H1 (cell line): ENCODE measurements around the gene GJE1. TPM values are rescaled to one million over a fixed set of nuclear protein-coding genes. Genes with fewer than 3 reads are reported as not detected.

ENCODE experiments used
- CTCF ChIA-PET: fragments of 300-600 bp; sonication (Branson Sonifier 250); formaldehyde crosslinking; loops from one replicate; lab custom pipeline; 2021; ENCODE audit not compliant: partially characterized antibody; lab: Charles Lee
- POLR2A ChIA-PET: fragments of 300-600 bp; sonication (Branson Sonifier 250); formaldehyde crosslinking; loops from one replicate; lab custom pipeline; 2021; ENCODE audit warnings: inconsistent platforms; ENCODE audit not compliant: partially characterized antibody; lab: Charles Lee
- DNase-seq, 2 experiments: peaks; one replicate each; pipeline versions ENCODE4 v3.0.0 to v3.0.0-alpha.2; 2010 to 2022; ENCODE audit warnings: low spot score in 2 of 2, low read depth in 1 of 2, mixed read lengths in 1 of 2
- FAIRE-seq: peaks from 2 replicates; lab custom pipeline; 2011; peaks lifted over from hg19 to GRCh38; lab: Jason Lieb, UNC
- H2AFZ ChIP-seq: 2 replicates; pipeline ENCODE4 v1.8.1; 2012; ENCODE audit warnings: low read length, inconsistent platforms
- H2AK5ac ChIP-seq: 2 replicates; pipeline ENCODE4 v1.6.1; 2013; ENCODE audit warnings: low read depth, low read length
- H2BK120ac ChIP-seq: replicated peaks from 2 replicates; pipeline ENCODE3; 2013; ENCODE audit warnings: low read depth, low read length, inconsistent platforms
- H2BK12ac ChIP-seq: 2 replicates; pipeline ENCODE4 v1.6.1; 2013; ENCODE audit warnings: low read depth, low read length
- H2BK15ac ChIP-seq: 2 replicates; pipeline ENCODE4 v1.6.1; 2013; ENCODE audit warnings: low read length
- H2BK20ac ChIP-seq: 2 replicates; pipeline ENCODE4 v1.6.1; 2013; ENCODE audit warnings: low read length
- H2BK5ac ChIP-seq: 2 replicates; pipeline ENCODE4 v1.6.1; 2013; ENCODE audit warnings: low read depth, low read length
- H3K14ac ChIP-seq: 2 replicates; pipeline ENCODE4 v1.6.1; 2013; ENCODE audit warnings: inconsistent platforms; ENCODE audit not compliant: insufficient read length
- H3K18ac ChIP-seq: 2 replicates; pipeline ENCODE4 v1.6.1; 2013; ENCODE audit warnings: low read length; ENCODE audit errors: extremely low read depth
- H3K23ac ChIP-seq: 2 replicates; pipeline ENCODE4 v1.6.1; 2013; ENCODE audit warnings: inconsistent platforms; ENCODE audit not compliant: insufficient read length
- H3K23me2 ChIP-seq: 2 replicates; pipeline ENCODE4 v1.6.1; 2013; ENCODE audit warnings: low read depth, low read length
- H3K27ac ChIP-seq: 2 replicates; pipeline ENCODE4 v1.6.1; 2011; ENCODE audit warnings: low read depth, low read length, inconsistent platforms
- H3K27me3 ChIP-seq, 4 experiments: replicated peaks in 1 of 4; 1 replicate in 1 of 4; 2 replicates in 3 of 4; pipeline versions ENCODE4 v1.6.1 to v1.8.1; 2011 to 2013; ENCODE audit warnings: low read length in 3 of 4, mild to moderate bottlenecking in 3 of 4, inconsistent platforms in 2 of 4, mixed read lengths in 2 of 4, moderate library complexity in 1 of 4; ENCODE audit not compliant: control insufficient read depth in 3 of 4, insufficient read depth in 3 of 4; ENCODE audit errors: extremely low read depth in 1 of 4
- H3K36me3 ChIP-seq, 4 experiments: 2 replicates each; pipeline versions ENCODE4 v1.6.1 to v1.8.1; 2011 to 2013; ENCODE audit warnings: mild to moderate bottlenecking in 4 of 4, low read length in 3 of 4, moderate library complexity in 2 of 4, control low read depth in 1 of 4, inconsistent platforms in 1 of 4; ENCODE audit not compliant: insufficient read depth in 4 of 4, control insufficient read depth in 2 of 4
- H3K4ac ChIP-seq: replicated peaks from 2 replicates; pipeline ENCODE3; 2013; ENCODE audit warnings: low read length, low read depth, mixed read lengths, inconsistent platforms; ENCODE audit not compliant: insufficient read length
- H3K4me1 ChIP-seq, 4 experiments: replicated peaks in 1 of 4; 1 replicate in 1 of 4; 2 replicates in 3 of 4; pipeline versions ENCODE4 v1.6.1 to v1.8.1; 2011 to 2013; ENCODE audit warnings: low read length in 3 of 4, inconsistent platforms in 2 of 4, mixed read lengths in 1 of 4; ENCODE audit not compliant: insufficient read depth in 4 of 4, control insufficient read depth in 3 of 4
- H3K4me2 ChIP-seq, 2 experiments: 2 replicates each; pipeline versions ENCODE4 v1.6.1 to v1.8.1; 2011 to 2013; ENCODE audit warnings: low read depth in 2 of 2, low read length in 2 of 2, control low read depth in 1 of 2, inconsistent platforms in 1 of 2, mild to moderate bottlenecking in 1 of 2; ENCODE audit not compliant: insufficient read depth in 1 of 2
- H3K4me3 ChIP-seq, 4 experiments: fragments of 200-600, 300-600 bp in 1 of 4; sonication (generic), shearing (Covaris generic), sonication (Bioruptor Twin) in 1 of 4; 2 replicates each; pipeline versions ENCODE4 v1.5.1 to v1.8.1; 2011 to 2016; ENCODE audit warnings: low read length in 4 of 4, low read depth in 3 of 4, control low read depth in 2 of 4, inconsistent platforms in 2 of 4, mild to moderate bottlenecking in 2 of 4, mixed read lengths in 1 of 4, moderate library complexity in 1 of 4; ENCODE audit not compliant: insufficient read depth in 2 of 4; ENCODE audit errors: extremely low read depth in 1 of 4
- H3K56ac ChIP-seq: replicated peaks from 2 replicates; pipeline ENCODE3; 2013; ENCODE audit warnings: low read depth, mild to moderate bottlenecking, mixed read lengths, low read length, inconsistent platforms; ENCODE audit not compliant: insufficient read length
- H3K79me1 ChIP-seq: 2 replicates; pipeline ENCODE4 v1.6.1; 2013; ENCODE audit warnings: low read depth, low read length, control low read depth
- H3K79me2 ChIP-seq, 2 experiments: 2 replicates each; pipeline versions ENCODE4 v1.6.1 to v1.8.1; 2012 to 2013; ENCODE audit warnings: low read length in 2 of 2, mild to moderate bottlenecking in 2 of 2, inconsistent platforms in 1 of 2; ENCODE audit not compliant: insufficient read depth in 2 of 2, control insufficient read depth in 1 of 2
- H3K9ac ChIP-seq, 4 experiments: replicated peaks in 1 of 4; 1 replicate in 1 of 4; 2 replicates in 3 of 4; pipeline versions ENCODE4 v1.6.1 to v1.8.1; 2011 to 2013; ENCODE audit warnings: low read depth in 3 of 4, low read length in 3 of 4, control low read depth in 2 of 4, mild to moderate bottlenecking in 2 of 4, moderate library complexity in 2 of 4, inconsistent platforms in 1 of 4; ENCODE audit errors: extremely low read depth in 1 of 4
- H3K9me3 ChIP-seq, 2 experiments: 2 replicates each; pipeline versions ENCODE4 v1.6.1 to v1.8.1; 2012 to 2013; ENCODE audit warnings: mild to moderate bottlenecking in 2 of 2, moderate library complexity in 2 of 2, control low read depth in 1 of 2, inconsistent platforms in 1 of 2, low read depth in 1 of 2, low read length in 1 of 2, mixed read lengths in 1 of 2; ENCODE audit not compliant: insufficient read depth in 2 of 2
- H4K20me1 ChIP-seq, 2 experiments: replicated peaks in 1 of 2; 2 replicates each; pipeline versions ENCODE3 to v1.8.1; 2011 to 2013; ENCODE audit warnings: inconsistent platforms in 2 of 2, low read length in 2 of 2, mild to moderate bottlenecking in 1 of 2; ENCODE audit not compliant: insufficient read depth in 2 of 2, control insufficient read depth in 1 of 2
- H4K5ac ChIP-seq: 2 replicates; pipeline ENCODE4 v1.6.1; 2013; ENCODE audit warnings: low read length, low read depth, mixed read lengths, inconsistent platforms; ENCODE audit not compliant: insufficient read length
- H4K8ac ChIP-seq: 2 replicates; pipeline ENCODE4 v1.8.0; 2013; ENCODE audit warnings: mild to moderate bottlenecking, moderate library complexity, low read length, inconsistent platforms; ENCODE audit not compliant: insufficient read depth; ENCODE audit errors: extremely low read depth
- H4K91ac ChIP-seq: replicated peaks from 2 replicates; pipeline ENCODE3; 2013; ENCODE audit warnings: low read length, mixed read lengths, inconsistent platforms; ENCODE audit not compliant: insufficient read length
- ASH2L ChIP-seq: fragments of 200-600, 300-600 bp; sonication (generic); IDR thresholded peaks from one replicate; pipeline ENCODE4 v1.7.1; 2017; ENCODE audit warnings: low read length
- ATF2 ChIP-seq: IDR thresholded peaks from 2 replicates; pipeline ENCODE4 v1.6.1; 2012; ENCODE audit warnings: low read length, inconsistent platforms
- CBX8 ChIP-seq: fragments of 300-800, 300-1000 bp; sonication (generic); IDR thresholded peaks from 2 replicates; pipeline ENCODE4 v1.7.1; 2016; ENCODE audit warnings: low read depth, low read length, borderline replicate concordance
- CEBPB ChIP-seq: IDR thresholded peaks from 2 replicates; pipeline ENCODE4 v1.6.1; 2012; ENCODE audit warnings: low read depth, low read length
- GABPA ChIP-seq: IDR thresholded peaks from 2 replicates; pipeline ENCODE4 v1.6.1; 2011; ENCODE audit warnings: mild to moderate bottlenecking, low read length, moderate library complexity, borderline replicate concordance; ENCODE audit not compliant: insufficient read depth
- JUND ChIP-seq: IDR thresholded peaks from 2 replicates; pipeline ENCODE4 v1.6.1; 2011; ENCODE audit warnings: mild to moderate bottlenecking, improper control_type of control experiment, low read length
- KDM5A ChIP-seq: fragments of 200-600 bp; IDR thresholded peaks from 2 replicates; pipeline ENCODE4 v1.7.1; 2012; ENCODE audit warnings: mild to moderate bottlenecking, low read length, inconsistent platforms, mixed read lengths
- RBBP5 ChIP-seq: IDR thresholded peaks from 2 replicates; pipeline ENCODE4 v1.7.1; 2012; ENCODE audit warnings: low read depth, mild to moderate bottlenecking, inconsistent platforms, low read length, moderate library complexity, borderline replicate concordance
- SIX5 ChIP-seq: IDR thresholded peaks from 2 replicates; pipeline ENCODE4 v1.6.1; 2011; ENCODE audit warnings: mild to moderate bottlenecking, low read depth, low read length
- SP4 ChIP-seq: IDR thresholded peaks from 2 replicates; pipeline ENCODE4 v1.6.1; 2012; ENCODE audit warnings: low read length, inconsistent platforms
- TAF1 ChIP-seq: IDR thresholded peaks from 2 replicates; pipeline ENCODE4 v1.6.1; 2011; ENCODE audit warnings: mild to moderate bottlenecking, low read depth, low read length
- polyA plus RNA-seq, 7 experiments: library from polyadenylated mRNA; depleted of rRNA in 3 of 7; stranded (reverse) in 5 of 7; unstranded in 2 of 7; fragments of >200 nt in 5 of 7; fragments of 200-250 nt in 2 of 7; gene quantifications; 1 replicate in 5 of 7; 2 replicates in 1 of 7; 4 replicates in 1 of 7; pipeline versions ENCODE4 v1.2.1 to v1.2.3, GENCODE V29; 2011 to 2013; ENCODE audit warnings: missing spikeins in 2 of 7, mixed read lengths in 2 of 7
- total RNA-seq: library from RNA; stranded (reverse); fragmentation: NEBNext Ultra II Directional; extraction: Animal tissue kit (Norgen Biotek cat#: 25700); gene quantifications from 2 replicates; pipeline ENCODE4 v1.2.1, GENCODE V29; 2021
- TF ChIP-seq, protein P1 (sequence below): IDR thresholded peaks from 2 replicates; pipeline ENCODE4 v1.6.1; 2011; ENCODE audit warnings: low read depth, mild to moderate bottlenecking, low read length; ENCODE audit not compliant: insufficient read depth

GJE1 gene
- total and polyA plus RNA-seq, 2 of the 8 experiments (the other 6 are each of a cell fraction or from before 2014, with no cell fraction given) = not detected

- TF ChIP-seq JUND (no peak), KDM5A (no peak), TAF1 (no peak), ASH2L (no peak), RBBP5 (no peak), CEBPB (no peak), CBX8 (no peak), GABPA (no peak), SP4 (no peak), ATF2 (no peak), SIX5 (no peak)
- TF ChIP-seq, protein P1, sequence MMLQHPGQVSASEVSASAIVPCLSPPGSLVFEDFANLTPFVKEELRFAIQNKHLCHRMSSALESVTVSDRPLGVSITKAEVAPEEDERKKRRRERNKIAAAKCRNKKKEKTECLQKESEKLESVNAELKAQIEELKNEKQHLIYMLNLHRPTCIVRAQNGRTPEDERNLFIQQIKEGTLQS = no peak
- H3K4me2 ChIP-seq = no peak overlapping the region
- H4K91ac ChIP-seq = no peak overlapping the region
- H3K9me3 ChIP-seq = no peaks in the 10 kb centered on the region
- no peak overlapping the region for H2AK5ac ChIP-seq
- H3K23me2 ChIP-seq = no peaks in the 10 kb centered on the region
- no peak overlapping the region for H2AFZ ChIP-seq
- H3K79me2 ChIP-seq = no peaks in the 10 kb centered on the region
- no peaks in the 10 kb centered on the region for H3K79me1 ChIP-seq
- H4K20me1 ChIP-seq = peaks cover 0 to 2% of the 10 kb centered on the region in 2 experiments
- H2BK15ac ChIP-seq = no peak overlapping the region
- DNase-seq = no peak
- H3K14ac ChIP-seq = no peak overlapping the region
- no peak overlapping the region for H3K4me3 ChIP-seq
- no peak overlapping the region for H2BK12ac ChIP-seq
- H3K27me3 ChIP-seq = no peaks in the 10 kb centered on the region
- H3K4ac ChIP-seq = no peak overlapping the region
- no peaks in the 10 kb centered on the region for H3K4me1 ChIP-seq
- H3K36me3 ChIP-seq = peaks cover 0 to 43% (median 12%) of the 10 kb centered on the region in 4 experiments; a peak in 6 of 8 replicates
- no peak for FAIRE-seq
- H3K18ac ChIP-seq = no peak overlapping the region
- no peak overlapping the region for H4K8ac ChIP-seq
- CTCF ChIA-PET = interaction anchor here (0.9 to 8.2 kb wide), 4 partner anchors 16 to 36 kb away, joined by 4 to 47 read pairs (median 4); partner anchors contain the start of genes NMBR and VTA1
- no peak overlapping the region for H2BK120ac ChIP-seq
- no peak overlapping the region for H2BK20ac ChIP-seq
- POLR2A ChIA-PET = no interaction called here
- H3K23ac ChIP-seq = no peak overlapping the region
- no peak overlapping the region for H2BK5ac ChIP-seq
- no peak overlapping the region for H3K56ac ChIP-seq
- H3K9ac ChIP-seq = no peak overlapping the region
- H4K5ac ChIP-seq = no peak overlapping the region
- no peak overlapping the region for H3K27ac ChIP-seq
Observed at GRCh38 chr6:142171351-142171750, 38.6 kb downstream of the GJE1 start.
